DND-41 (cell line): ENCODE measurements around the gene MYOF.

Source experiments
- ATAC-seq: fragments of 200-7000 bp; cut with Tn5 transposase; 3 replicates; pipeline ENCODE4 v1.9.1; 2021; ENCODE audit warnings: low read depth; ENCODE audit not compliant: insufficient read depth
- DNase-seq: peaks from one replicate; pipeline ENCODE4 v3.0.0-alpha.2; 2020
- H2AFZ ChIP-seq: 2 replicates; pipeline ENCODE4 v1.6.0; 2012; ENCODE audit warnings: low read depth, low read length
- H3K27ac ChIP-seq: 2 replicates; pipeline ENCODE4 v1.5.1; 2012; ENCODE audit warnings: low read length, inconsistent platforms
- H3K27me3 ChIP-seq: fragments of 200-600 bp; sonication (generic); 2 replicates; pipeline ENCODE4 v1.6.0; 2012; ENCODE audit warnings: low read length, mild to moderate bottlenecking, inconsistent platforms; ENCODE audit not compliant: insufficient read depth, poor library complexity
- H3K36me3 ChIP-seq: 2 replicates; pipeline ENCODE4 v1.5.1; 2012; ENCODE audit warnings: low read length, inconsistent platforms; ENCODE audit not compliant: insufficient read depth
- H3K4me1 ChIP-seq: 2 replicates; pipeline ENCODE4 v1.5.1; 2012; ENCODE audit warnings: mild to moderate bottlenecking, low read length; ENCODE audit not compliant: insufficient read depth
- H3K4me2 ChIP-seq: 2 replicates; pipeline ENCODE4 v1.6.0; 2012; ENCODE audit warnings: mild to moderate bottlenecking, moderate library complexity, low read length, inconsistent platforms; ENCODE audit not compliant: insufficient read depth
- H3K4me3 ChIP-seq, 2 experiments: fragments of 200-600 bp in 1 of 2; shearing (Covaris generic) in 1 of 2; 2 replicates each; pipeline ENCODE4 v1.5.1; 2012 to 2016; ENCODE audit warnings: inconsistent platforms in 2 of 2, low read length in 2 of 2, mild to moderate bottlenecking in 2 of 2, low read depth in 1 of 2, moderate library complexity in 1 of 2
- H3K79me2 ChIP-seq: 2 replicates; pipeline ENCODE4 v1.6.0; 2012; ENCODE audit warnings: low read length, inconsistent platforms; ENCODE audit not compliant: insufficient read depth
- H3K9ac ChIP-seq: 2 replicates; pipeline ENCODE4 v1.6.0; 2012; ENCODE audit warnings: low read depth, mild to moderate bottlenecking, inconsistent platforms, low read length, moderate library complexity
- H3K9me3 ChIP-seq: 2 replicates; pipeline ENCODE4 v1.5.1; 2012; ENCODE audit warnings: low read length, moderate library complexity, mild to moderate bottlenecking, inconsistent platforms; ENCODE audit not compliant: insufficient read depth, severe bottlenecking
- H4K20me1 ChIP-seq: 2 replicates; pipeline ENCODE4 v1.6.0; 2012; ENCODE audit warnings: low read length; ENCODE audit not compliant: insufficient read depth
- CTCF ChIP-seq: IDR thresholded peaks from 2 replicates; pipeline ENCODE4 v1.5.1; 2012; ENCODE audit warnings: borderline replicate concordance, low read length, moderate library complexity, mild to moderate bottlenecking; ENCODE audit not compliant: poor library complexity, severe bottlenecking; ENCODE audit errors: extremely low read depth
- EZH2 ChIP-seq: IDR thresholded peaks from 3 replicates; pipeline ENCODE4 v1.6.1; 2012; ENCODE audit warnings: borderline replicate concordance, low read depth, mild to moderate bottlenecking, moderate library complexity, low read length, inconsistent platforms; ENCODE audit not compliant: severe bottlenecking

The MYOF gene

GRCh38 chr10:93410697-93411348 is 71.3 kb downstream of the MYOF start:
- Histone ChIP-seq H3K9ac (no peak overlapping the region), H3K79me2 (no peaks in the 10 kb centered on the region), H3K27me3 (no peaks in the 10 kb centered on the region), H2AFZ (no peak overlapping the region), H3K4me1 (peaks cover 23% of the 10 kb centered on the region), H3K36me3 (no peaks in the 10 kb centered on the region), H3K4me2 (no peak overlapping the region), H4K20me1 (no peaks in the 10 kb centered on the region), H3K27ac (no peak overlapping the region), H3K9me3 (no peaks in the 10 kb centered on the region), H3K4me3 (no peak overlapping the region)
- DNase-seq = no peak
- TF ChIP-seq EZH2 = no peak
- TF ChIP-seq CTCF = no peak
- ATAC-seq = no peak

- H3K79me2 ChIP-seq = no peaks in the 10 kb centered on the region
- H3K9ac ChIP-seq = no peak overlapping the region
- no peaks in the 10 kb centered on the region for H3K27me3 ChIP-seq
- H3K27ac ChIP-seq = no peak overlapping the region
- no peak overlapping the region for H2AFZ ChIP-seq
- peaks cover 20% of the 10 kb centered on the region for H3K4me1 ChIP-seq
- H4K20me1 ChIP-seq = no peaks in the 10 kb centered on the region
- no peaks in the 10 kb centered on the region for H3K9me3 ChIP-seq
- H3K4me2 ChIP-seq = no peak overlapping the region
- TF ChIP-seq CTCF (no peak), EZH2 (no peak)
- no peak for DNase-seq
- no peak overlapping the region for H3K4me3 ChIP-seq
- no peak for ATAC-seq
- H3K36me3 ChIP-seq = no peaks in the 10 kb centered on the region
Observed at GRCh38 chr10:93408783-93409182, 73.4 kb downstream of the MYOF start.

GRCh38 chr10:93406364-93407145 is 75.6 kb downstream of the MYOF start:
- H3K36me3 ChIP-seq = no peaks in the 10 kb centered on the region

More at GRCh38 chr10:93406364-93407145, 75.6 kb downstream of the MYOF start:
- no peaks in the 10 kb centered on the region for H4K20me1 ChIP-seq
- H3K9ac ChIP-seq = no peak overlapping the region
- H3K27me3 ChIP-seq = no peaks in the 10 kb centered on the region
- H3K4me2 ChIP-seq = no peak overlapping the region
- no peak overlapping the region for H2AFZ ChIP-seq
- H3K9me3 ChIP-seq = no peaks in the 10 kb centered on the region
- no peak overlapping the region for H3K27ac ChIP-seq
- TF ChIP-seq EZH2 = no peak
- TF ChIP-seq CTCF = no peak
- no peak for ATAC-seq
- DNase-seq = no peak
- H3K79me2 ChIP-seq = no peaks in the 10 kb centered on the region
- H3K4me1 ChIP-seq = no peaks in the 10 kb centered on the region
- no peak overlapping the region for H3K4me3 ChIP-seq
